T follicular helper cell (primary cell): ENCODE measurements around the gene TUFM.
A peak's percentile ranks its signal among the peaks of the same experiment; 100 is the strongest.
"Not testable (repeated sequence)": the region's sequence is repeated elsewhere in the genome, so short reads cannot be mapped to it uniquely, and the experiment has no call there.

Experiments used
- DNase-seq: peaks from one replicate; pipeline ENCODE4 v3.0.0-alpha.2; 2020; ENCODE audit warnings: low read depth

Gene TUFM

DNA sequence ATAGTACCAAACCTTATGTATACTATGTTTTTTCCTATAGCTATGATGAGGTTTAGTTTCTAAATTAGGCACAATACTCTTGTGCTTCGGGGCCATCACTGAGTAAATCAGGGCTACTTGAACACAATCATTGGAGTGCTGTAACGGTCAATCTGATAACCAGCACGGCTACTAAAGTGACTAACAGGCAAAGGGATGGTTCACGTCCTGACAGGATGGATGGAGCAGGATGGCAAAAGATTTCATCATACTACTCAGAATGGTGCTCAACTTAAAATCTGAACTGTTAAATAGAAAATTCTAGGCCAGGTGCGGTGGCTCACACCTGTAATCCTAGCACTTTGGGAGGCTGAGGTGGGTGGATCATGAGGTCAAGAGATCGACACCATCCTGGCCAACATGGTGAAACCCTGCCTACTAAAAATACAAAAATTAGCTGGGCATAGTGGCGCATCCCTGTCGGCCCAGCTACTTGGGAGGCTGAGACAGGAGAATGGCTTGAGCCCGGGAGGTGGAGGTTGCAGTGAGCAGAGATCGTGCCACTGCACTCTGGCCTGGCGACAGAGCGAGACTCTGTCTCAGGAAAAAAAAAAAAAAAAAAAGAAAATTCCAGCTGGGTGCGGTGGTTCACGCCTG, 7.0 kb downstream of the TUFM start:
- no peak for DNase-seq

GRCh38 chr16:28838558-28838918, 7.6 kb downstream of the TUFM start:
- no peak for DNase-seq

DNA sequence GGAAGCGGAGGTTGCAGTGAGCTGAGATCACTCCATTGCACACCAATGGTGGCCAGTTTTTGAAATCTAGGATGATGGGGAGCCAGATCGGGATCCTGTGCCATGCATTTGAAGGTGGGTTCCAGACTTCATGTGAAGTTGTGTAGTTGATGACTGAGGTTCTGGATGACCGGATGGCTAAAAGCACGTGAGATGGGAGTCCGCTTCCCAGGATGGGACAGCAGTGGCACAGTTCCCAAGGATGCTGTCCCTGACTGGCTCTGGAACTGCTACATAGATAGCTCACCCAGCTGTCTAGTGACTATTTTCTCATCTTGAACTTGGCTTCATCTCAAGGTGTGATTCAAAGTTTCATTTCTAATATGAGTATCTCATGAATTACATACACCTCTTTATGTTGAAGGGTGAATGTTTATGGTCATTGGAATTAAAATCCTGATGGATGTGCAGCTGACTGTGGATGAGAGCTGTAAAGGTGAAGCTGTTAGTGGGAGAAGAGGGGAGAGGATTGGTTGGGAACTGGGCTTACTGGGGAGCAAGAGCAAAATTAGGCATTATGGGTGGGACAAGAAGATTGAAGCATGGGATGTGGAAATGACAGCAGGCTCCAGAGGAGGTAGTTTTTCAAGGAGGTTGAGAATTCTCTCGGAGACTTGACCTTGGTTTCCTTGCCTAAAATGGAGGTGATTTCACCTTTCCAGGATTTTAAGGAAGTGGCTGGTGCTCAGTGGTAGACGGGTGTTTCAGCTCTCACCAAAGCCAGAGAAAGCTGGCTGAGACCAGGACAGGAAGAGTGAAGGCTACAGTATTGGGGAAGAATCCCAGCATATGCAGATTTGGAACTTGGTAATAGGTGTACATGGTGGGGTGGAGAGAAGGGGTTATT, 8.2 kb downstream of the TUFM start:
- no peak for DNase-seq

GRCh38 chr16:28836761-28837064, 9.4 kb downstream of the TUFM start:
- DNase-seq = no peak

DNA sequence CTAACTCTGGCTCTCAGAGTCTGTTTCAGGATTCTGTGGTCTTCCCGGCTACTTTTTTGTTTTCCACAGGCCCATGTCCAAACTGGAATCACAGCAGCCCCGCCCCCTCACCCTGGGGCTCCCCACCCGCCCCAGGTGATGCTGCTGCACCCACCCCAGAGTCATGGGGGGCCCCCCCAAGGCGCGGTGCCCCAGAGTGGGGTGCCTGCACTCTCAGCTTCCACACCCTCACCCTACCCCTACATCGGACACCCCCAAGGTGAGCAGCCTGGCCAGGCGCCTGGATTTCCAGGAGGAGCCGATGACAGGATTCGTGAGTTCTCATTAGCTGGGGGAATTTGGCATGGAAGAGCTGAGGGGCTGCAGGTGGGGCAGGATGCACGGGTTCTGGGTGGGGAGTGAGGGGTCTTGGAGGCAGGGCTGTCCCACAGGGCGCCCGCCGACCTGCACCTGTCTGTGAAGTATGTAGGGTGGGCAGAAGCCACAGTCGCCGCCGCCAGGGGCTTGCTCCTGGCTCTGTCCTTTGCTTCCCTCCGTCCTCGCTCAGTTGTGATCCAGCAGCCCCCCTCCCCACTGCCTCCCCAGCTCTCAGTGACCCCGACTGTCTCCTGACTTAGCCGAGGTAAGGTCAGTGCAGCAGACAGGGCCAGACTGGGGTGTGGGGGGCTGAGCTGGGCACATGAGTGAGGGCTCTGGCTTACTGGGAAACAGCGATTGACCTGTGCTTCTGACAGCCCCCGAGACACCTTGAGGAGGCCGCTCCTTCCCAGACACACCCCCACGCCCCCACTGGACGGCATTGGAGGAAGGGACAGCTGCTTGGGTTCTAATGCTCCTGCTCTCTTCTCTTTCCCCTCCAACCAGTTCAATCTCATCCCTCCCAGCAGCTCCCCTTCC, 10.0 kb downstream of the TUFM start:
- DNase-seq = no peak

- no peak for DNase-seq
Observed at GRCh38 chr16:28834873-28835863, 11.0 kb downstream of the TUFM start.

DNA sequence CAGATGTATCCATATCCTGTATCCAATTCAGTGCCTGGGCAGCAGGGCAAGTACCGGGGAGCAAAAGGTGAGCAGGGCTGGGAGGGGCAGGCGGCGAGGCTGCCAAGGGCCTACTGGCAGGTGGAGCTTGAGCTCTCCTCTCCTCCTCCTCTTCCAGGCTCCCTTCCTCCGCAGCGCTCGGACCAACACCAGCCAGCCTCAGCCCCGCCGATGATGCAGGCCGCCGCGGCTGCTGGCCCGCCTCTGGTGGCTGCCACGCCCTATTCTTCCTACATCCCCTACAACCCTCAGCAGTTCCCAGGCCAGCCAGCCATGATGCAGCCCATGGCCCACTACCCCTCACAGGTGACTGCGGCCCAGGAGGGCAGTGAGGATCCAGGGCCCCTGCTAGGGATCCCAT, 11.8 kb downstream of the TUFM start:
- DNase-seq = no peak

DNA sequence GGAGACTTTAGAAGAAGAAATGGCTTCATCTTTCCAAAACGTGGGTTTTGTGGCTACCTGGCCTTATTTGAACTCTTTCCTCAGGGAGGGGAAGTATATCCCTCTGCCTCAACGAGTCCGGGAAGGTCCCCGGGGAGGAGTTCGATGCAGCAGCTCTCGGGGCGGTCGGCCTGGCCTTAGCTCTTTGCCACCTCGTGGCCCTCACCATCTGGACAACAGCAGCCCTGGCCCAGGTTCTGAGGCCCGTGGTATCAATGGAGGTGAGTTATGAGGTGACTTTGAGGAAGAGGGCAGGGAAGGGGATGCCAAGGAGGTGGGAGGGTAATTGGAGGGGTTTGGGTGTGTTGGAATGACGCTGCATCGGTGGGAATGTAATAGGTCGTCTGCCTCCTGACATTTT, 15.6 kb downstream of the TUFM start:
- no peak for DNase-seq

DNA sequence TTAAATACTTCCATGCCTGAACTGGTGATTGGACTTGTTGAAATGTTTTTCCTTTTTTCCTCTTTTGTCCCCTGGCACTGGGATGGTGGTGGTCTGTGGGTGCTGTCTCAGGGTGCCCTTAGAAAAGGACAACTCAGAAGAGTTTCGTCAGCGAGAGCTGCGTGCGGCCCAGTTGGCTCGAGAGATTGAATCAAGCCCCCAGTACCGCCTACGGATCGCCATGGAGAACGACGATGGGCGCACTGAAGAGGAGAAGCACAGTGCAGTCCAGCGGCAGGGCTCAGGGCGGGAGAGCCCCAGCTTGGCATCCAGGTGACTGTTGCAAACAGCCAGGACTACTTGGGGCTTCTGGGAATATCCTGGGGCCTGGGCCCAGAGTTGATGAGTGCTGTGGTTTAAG, 16.4 kb downstream of the TUFM start:
- DNase-seq = no peak

DNA sequence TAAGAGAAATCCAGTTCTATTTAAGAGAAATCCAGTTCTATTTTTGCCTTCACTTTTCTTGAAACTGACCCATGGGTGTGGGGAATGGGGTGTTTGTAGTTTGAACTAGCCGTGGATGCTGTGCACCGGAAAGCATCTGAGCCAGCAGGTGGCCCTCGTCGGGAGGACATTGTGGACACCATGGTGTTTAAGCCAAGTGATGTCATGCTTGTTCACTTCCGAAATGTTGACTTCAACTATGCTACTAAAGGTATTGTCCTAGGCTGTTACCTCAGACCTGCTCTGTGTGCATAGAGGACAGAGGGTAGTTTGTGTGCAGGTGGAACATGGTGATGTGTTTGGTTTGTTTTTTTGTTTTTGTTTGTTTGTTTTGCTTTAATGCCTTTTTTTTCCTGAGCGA, 20.0 kb downstream of the TUFM start:
- no peak for DNase-seq

- DNase-seq = no peak
Observed at GRCh38 chr16:28824717-28824973, 21.5 kb downstream of the TUFM start.

- DNase-seq = peak; percentile 93
Observed at GRCh38 chr16:28823873-28824716, 22.1 kb downstream of the TUFM start.

- DNase-seq = no peak
Observed at GRCh38 chr16:28823291-28823872, 22.8 kb downstream of the TUFM start.

- peak; percentile 90 for DNase-seq
Observed at GRCh38 chr16:28822520-28823290, 23.4 kb downstream of the TUFM start, which contains the start of gene ATXN2L. ATXN2L (plus strand) TSS chr16:28822999; CDS start chr16:28823260, 261 bp downstream.

- no peak for DNase-seq
Observed at GRCh38 chr16:28821874-28822519, 24.2 kb downstream of the TUFM start.

GRCh38 chr16:28820546-28820945, 25.6 kb downstream of the TUFM start:
- DNase-seq = not testable (repeated sequence)

GRCh38 chr16:28820016-28820415, 26.1 kb downstream of the TUFM start:
- DNase-seq = no peak

GRCh38 chr16:28807445-28808120, 38.6 kb downstream of the TUFM start:
- DNase-seq = not testable (repeated sequence)
